SKM-1 treated with dmso at 0.1 percent for 144 hours (cell line): Measurements from ENCODE around the gene ACTL8.

Experiments used
- DNase-seq: peaks from one replicate; lab custom pipeline; 2025; ENCODE audit not compliant: unreplicated experiment; lab: John Stamatoyannopoulos, UW

The ACTL8 gene

GRCh38 chr1:17841944-17842343 is 86.8 kb downstream of the ACTL8 start:
- DNase-seq, result no peak

GRCh38 chr1:17842686-17843085 is 87.6 kb downstream of the ACTL8 start:
- no peak for DNase-seq

GRCh38 chr1:17844185-17844826 is 89.2 kb downstream of the ACTL8 start:
- no peak for DNase-seq

- DNase-seq, result no peak
These were observed 90.5 kb downstream of the ACTL8 start for GRCh38 chr1:17845583-17845982.

- DNase-seq, result no peak
These were observed 91.2 kb downstream of the ACTL8 start for GRCh38 chr1:17846341-17846740.

GRCh38 chr1:17847111-17847510 is 92.0 kb downstream of the ACTL8 start:
- DNase-seq, result no peak

- DNase-seq, result no peak
These were observed 94.1 kb downstream of the ACTL8 start for GRCh38 chr1:17849216-17849615.

GRCh38 chr1:17851056-17851455 is 95.9 kb downstream of the ACTL8 start:
- DNase-seq, result no peak

- DNase-seq, result no peak
These were observed 97.2 kb downstream of the ACTL8 start for GRCh38 chr1:17852383-17852782.

- DNase-seq, result no peak
These were observed 98.3 kb downstream of the ACTL8 start for GRCh38 chr1:17853241-17853935.

- no peak for DNase-seq
These were observed 101.5 kb downstream of the ACTL8 start for GRCh38 chr1:17856496-17857108.

GRCh38 chr1:17857109-17857499 is 102.0 kb downstream of the ACTL8 start:
- no peak for DNase-seq

GRCh38 chr1:17857996-17858395 is 102.9 kb downstream of the ACTL8 start:
- DNase-seq, result no peak

- no peak for DNase-seq
These were observed 105.7 kb downstream of the ACTL8 start for GRCh38 chr1:17860812-17861211.

- DNase-seq, result no peak
These were observed 106.6 kb downstream of the ACTL8 start for GRCh38 chr1:17861685-17862084.

- no peak for DNase-seq
These were observed 107.0 kb downstream of the ACTL8 start for GRCh38 chr1:17862121-17862520.

- no peak for DNase-seq
These were observed 111.0 kb downstream of the ACTL8 start for GRCh38 chr1:17865912-17866739.

- DNase-seq, result no peak
These were observed 111.6 kb downstream of the ACTL8 start for GRCh38 chr1:17866740-17867029.

- DNase-seq, result no peak
These were observed 112.3 kb downstream of the ACTL8 start for GRCh38 chr1:17867470-17867869.

- DNase-seq, result no peak
These were observed 114.7 kb downstream of the ACTL8 start for GRCh38 chr1:17869815-17870214.

- DNase-seq, result no peak
These were observed 115.5 kb downstream of the ACTL8 start for GRCh38 chr1:17870679-17871078.
